CD4-positive, alpha-beta T cell treated with Interleukin-4 for 4 hours (primary cell): Measurements from ENCODE around the gene SLC10A7.

ENCODE experiments used
- DNase-seq: peaks from one replicate; pipeline ENCODE4 v3.0.0-alpha.2; 2020

SLC10A7 gene

GRCh38 chr4:146247356-146247755 lies 274.4 kb downstream of the SLC10A7 start:
- DNase-seq: no peak

- DNase-seq: no peak
Observed at GRCh38 chr4:146246381-146246780, 275.4 kb downstream of the SLC10A7 start.

GRCh38 chr4:146245850-146246249 lies 275.9 kb downstream of the SLC10A7 start:
- DNase-seq: no peak

GRCh38 chr4:146245246-146245645 lies 276.5 kb downstream of the SLC10A7 start:
- DNase-seq: no peak

- no peak for DNase-seq
Observed at GRCh38 chr4:146244496-146244895, 277.2 kb downstream of the SLC10A7 start.

GRCh38 chr4:146243883-146244277 lies 277.9 kb downstream of the SLC10A7 start:
- DNase-seq: no peak

- DNase-seq: peak; percentile 22
Observed at GRCh38 chr4:146243141-146243882, 278.4 kb downstream of the SLC10A7 start.

GRCh38 chr4:146238107-146238506 lies 283.6 kb downstream of the SLC10A7 start:
- DNase-seq: no peak

GRCh38 chr4:146237092-146237491 lies 284.6 kb downstream of the SLC10A7 start:
- no peak for DNase-seq

GRCh38 chr4:146236216-146236615 lies 285.5 kb downstream of the SLC10A7 start:
- no peak for DNase-seq

GRCh38 chr4:146235654-146236177 lies 286.0 kb downstream of the SLC10A7 start:
- DNase-seq: no peak

GRCh38 chr4:146232131-146232722 lies 289.5 kb downstream of the SLC10A7 start:
- DNase-seq: no peak

- no peak for DNase-seq
Observed at GRCh38 chr4:146229406-146229805, 292.3 kb downstream of the SLC10A7 start.

- no peak for DNase-seq
Observed at GRCh38 chr4:146224326-146224966, 297.3 kb downstream of the SLC10A7 start.

GRCh38 chr4:146222313-146222712 lies 299.4 kb downstream of the SLC10A7 start:
- DNase-seq: no peak

GRCh38 chr4:146214238-146214637 lies 307.5 kb downstream of the SLC10A7 start, which contains the start of gene REELD1:
Gene REELD1, plus strand, starts transcription at chr4:146214538. Its CDS starts 2,415 bp downstream, at chr4:146216953.
- no peak for DNase-seq

GRCh38 chr4:146212781-146213180 lies 309.0 kb downstream of the SLC10A7 start:
- DNase-seq: no peak

GRCh38 chr4:146211440-146211839 lies 310.3 kb downstream of the SLC10A7 start:
- DNase-seq: no peak

GRCh38 chr4:146210890-146211289 lies 310.9 kb downstream of the SLC10A7 start:
- no peak for DNase-seq

- no peak for DNase-seq
Observed at GRCh38 chr4:146207410-146207809, 314.3 kb downstream of the SLC10A7 start.
